ENCODE results near the gene ATP11A. TPM values are rescaled to one million over a fixed set of nuclear protein-coding genes. Genes with fewer than 3 reads are reported as not detected.
A peak's percentile ranks its signal among the peaks of the same experiment; 100 is the strongest.

The ATP11A gene
- total and polyA plus RNA-seq, 5 donors from 2014 or later: 3.8 to 75.7 (median 5.0) TPM

GRCh38 chr13:112760931-112761330 is 71.1 kb downstream of the ATP11A start:
- H3K4me1 ChIP-seq (ENCODE audit: control insufficient read depth, insufficient read depth, low read length, poor library complexity, severe bottlenecking): no peaks in the 10 kb centered on the region
- no peak for DNase-seq
- H3K4me3 ChIP-seq (ENCODE audit: low read depth, low read length): no peak overlapping the region
- H3K36me3 ChIP-seq (ENCODE audit: control insufficient read depth, insufficient read depth, low read length): peaks cover 2% of the 10 kb centered on the region
- H3K36me3 Mint-ChIP-seq: peaks cover 16% of the 10 kb centered on the region
- H3K4me1 Mint-ChIP-seq: peaks cover 1 to 34% (median 18%) of the 10 kb centered on the region in 4 donors
- no peaks in the 10 kb centered on the region for H3K27me3 ChIP-seq (ENCODE audit: control insufficient read depth, insufficient read depth, low read length)
- no peaks in the 10 kb centered on the region for H3K27me3 Mint-ChIP-seq
- no peak overlapping the region for H3K27ac ChIP-seq (ENCODE audit: insufficient read depth, low read length, poor library complexity, severe bottlenecking)
- peak overlapping the region in 1 of 3 donors; percentile 52 for H3K27ac Mint-ChIP-seq
- H3K4me3 Mint-ChIP-seq: no peak overlapping the region
- no peak for ATAC-seq (ENCODE audit: low read depth in 2 of 2)
- no peaks in the 10 kb centered on the region for H3K9me3 Mint-ChIP-seq
- H3K9me3 ChIP-seq (ENCODE audit: control insufficient read depth in 2 of 2, low read length in 2 of 2): no peaks in the 10 kb centered on the region

- peaks cover 2% of the 10 kb centered on the region for H3K36me3 ChIP-seq (ENCODE audit: control insufficient read depth, insufficient read depth, low read length)
- Mint-ChIP-seq H3K27me3 (no peaks in the 10 kb centered on the region), H3K36me3 (peaks cover 19% of the 10 kb centered on the region), H3K4me3 (no peak overlapping the region), H3K27ac (peak overlapping the region in 1 of 3 donors; percentile 42), H3K4me1 (peaks cover 5 to 39% (median 21%) of the 10 kb centered on the region in 4 donors), H3K9me3 (no peaks in the 10 kb centered on the region)
- DNase-seq: no peak
- H3K27ac ChIP-seq (ENCODE audit: insufficient read depth, low read length, poor library complexity, severe bottlenecking): no peak overlapping the region
- peaks cover 4% of the 10 kb centered on the region for H3K4me1 ChIP-seq (ENCODE audit: control insufficient read depth, insufficient read depth, low read length, poor library complexity, severe bottlenecking)
- no peak overlapping the region for H3K4me3 ChIP-seq (ENCODE audit: low read depth, low read length)
- H3K27me3 ChIP-seq (ENCODE audit: control insufficient read depth, insufficient read depth, low read length): no peaks in the 10 kb centered on the region
- ATAC-seq (ENCODE audit: low read depth in 2 of 2): no peak
- H3K9me3 ChIP-seq (ENCODE audit: control insufficient read depth in 2 of 2, low read length in 2 of 2): no peaks in the 10 kb centered on the region
Measured at GRCh38 chr13:112761701-112762689, 72.2 kb downstream of the ATP11A start.

GRCh38 chr13:112762690-112763080 is 72.8 kb downstream of the ATP11A start:
- Histone ChIP-seq H3K9me3 (ENCODE audit: control insufficient read depth in 2 of 2, low read length in 2 of 2) (no peaks in the 10 kb centered on the region), H3K27ac (ENCODE audit: insufficient read depth, low read length, poor library complexity, severe bottlenecking) (no peak overlapping the region), H3K4me3 (ENCODE audit: low read depth, low read length) (no peak overlapping the region), H3K4me1 (ENCODE audit: control insufficient read depth, insufficient read depth, low read length, poor library complexity, severe bottlenecking) (peaks cover 7% of the 10 kb centered on the region), H3K36me3 (ENCODE audit: control insufficient read depth, insufficient read depth, low read length) (peaks cover 2% of the 10 kb centered on the region), H3K27me3 (ENCODE audit: control insufficient read depth, insufficient read depth, low read length) (no peaks in the 10 kb centered on the region)
- ATAC-seq (ENCODE audit: low read depth in 2 of 2) (no peak), DNase-seq (no peak)
- Mint-ChIP-seq H3K9me3 (no peaks in the 10 kb centered on the region), H3K36me3 (peaks cover 15% of the 10 kb centered on the region), H3K27me3 (no peaks in the 10 kb centered on the region), H3K4me1 (peaks cover 5 to 37% (median 18%) of the 10 kb centered on the region in 4 donors), H3K4me3 (no peak overlapping the region), H3K27ac (no peak overlapping the region)

DNA sequence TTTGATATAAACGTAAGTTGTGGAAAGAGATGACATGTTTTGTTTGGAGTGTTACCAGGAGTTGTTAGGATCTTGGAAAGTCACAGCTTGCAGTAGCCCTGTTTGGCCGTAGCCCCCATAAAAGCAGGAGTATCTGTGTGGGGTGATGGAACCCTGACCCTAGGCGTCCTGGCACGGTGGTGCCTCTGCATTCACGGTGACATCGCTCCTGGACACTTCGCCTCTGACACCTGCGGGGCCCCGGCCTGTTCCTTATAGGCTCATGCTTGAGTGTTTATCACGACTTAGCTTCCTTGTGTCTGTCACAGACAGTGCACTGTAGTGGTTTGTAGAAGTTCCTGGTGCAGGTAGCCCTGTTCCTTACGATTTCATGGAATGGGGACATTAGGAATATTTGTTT is 74.2 kb downstream of the ATP11A start:
- no peak overlapping the region for H3K27ac ChIP-seq (ENCODE audit: insufficient read depth, low read length, poor library complexity, severe bottlenecking)
- Mint-ChIP-seq H3K27ac (peak overlapping the region in 2 of 3 donors; percentile 12 to 44), H3K27me3 (no peaks in the 10 kb centered on the region), H3K4me3 (no peak overlapping the region), H3K36me3 (peaks cover 15% of the 10 kb centered on the region), H3K4me1 (peaks cover 5 to 44% (median 27%) of the 10 kb centered on the region in 4 donors), H3K9me3 (no peaks in the 10 kb centered on the region)
- H3K9me3 ChIP-seq (ENCODE audit: control insufficient read depth in 2 of 2, low read length in 2 of 2): no peaks in the 10 kb centered on the region
- ATAC-seq (ENCODE audit: low read depth in 2 of 2) (no peak), DNase-seq (no peak)
- H3K36me3 ChIP-seq (ENCODE audit: control insufficient read depth, insufficient read depth, low read length): peaks cover 2% of the 10 kb centered on the region
- H3K27me3 ChIP-seq (ENCODE audit: control insufficient read depth, insufficient read depth, low read length): no peaks in the 10 kb centered on the region
- H3K4me1 ChIP-seq (ENCODE audit: control insufficient read depth, insufficient read depth, low read length, poor library complexity, severe bottlenecking): peaks cover 7% of the 10 kb centered on the region
- no peak overlapping the region for H3K4me3 ChIP-seq (ENCODE audit: low read depth, low read length)

DNA sequence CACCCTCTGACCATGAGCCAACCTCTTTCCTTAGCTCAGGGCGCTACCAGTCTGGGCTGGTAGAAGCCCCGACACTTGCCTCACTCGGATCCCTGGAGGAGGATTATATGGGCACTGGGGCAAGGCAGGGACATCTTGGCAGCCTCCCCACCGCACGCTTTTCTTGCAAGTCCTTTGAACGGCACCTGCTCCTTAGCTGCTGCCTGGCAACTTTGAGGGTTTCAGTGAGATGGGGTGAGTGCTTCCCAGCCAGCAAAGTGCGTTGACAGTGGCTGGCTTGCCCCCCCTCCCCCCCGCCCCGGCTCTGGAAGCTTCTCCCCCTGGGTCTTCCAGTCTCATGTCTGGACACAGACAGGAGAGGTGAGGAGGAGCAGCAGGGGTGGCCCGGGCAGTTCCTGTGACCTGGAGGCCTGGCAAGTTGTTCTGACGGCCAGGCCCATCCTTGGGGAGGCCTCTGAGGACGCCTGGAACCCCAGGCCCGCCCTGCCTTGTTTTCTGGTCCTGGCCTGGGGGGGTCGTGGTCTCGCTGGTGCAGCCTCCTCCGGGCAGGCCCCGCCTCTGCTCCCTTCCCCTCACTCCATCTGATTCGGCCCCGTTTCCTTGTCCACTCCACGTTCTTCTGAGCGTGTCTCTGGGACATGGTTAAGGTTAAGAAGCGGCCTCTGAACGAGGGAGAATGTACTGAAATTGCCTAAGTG is 75.2 kb downstream of the ATP11A start:
- Mint-ChIP-seq H3K36me3 (peaks cover 15% of the 10 kb centered on the region), H3K27me3 (no peaks in the 10 kb centered on the region), H3K9me3 (no peaks in the 10 kb centered on the region), H3K4me3 (no peak overlapping the region), H3K27ac (peak overlapping the region in 1 of 3 donors; percentile 11), H3K4me1 (peaks cover 5 to 42% (median 27%) of the 10 kb centered on the region in 4 donors)
- Histone ChIP-seq H3K27me3 (ENCODE audit: control insufficient read depth, insufficient read depth, low read length) (no peaks in the 10 kb centered on the region), H3K9me3 (ENCODE audit: control insufficient read depth in 2 of 2, low read length in 2 of 2) (no peaks in the 10 kb centered on the region), H3K27ac (ENCODE audit: insufficient read depth, low read length, poor library complexity, severe bottlenecking) (no peak overlapping the region), H3K4me3 (ENCODE audit: low read depth, low read length) (no peak overlapping the region), H3K36me3 (ENCODE audit: control insufficient read depth, insufficient read depth, low read length) (peaks cover 2% of the 10 kb centered on the region), H3K4me1 (ENCODE audit: control insufficient read depth, insufficient read depth, low read length, poor library complexity, severe bottlenecking) (peaks cover 7% of the 10 kb centered on the region)
- DNase-seq (no peak), ATAC-seq (ENCODE audit: low read depth in 2 of 2) (no peak)

DNA sequence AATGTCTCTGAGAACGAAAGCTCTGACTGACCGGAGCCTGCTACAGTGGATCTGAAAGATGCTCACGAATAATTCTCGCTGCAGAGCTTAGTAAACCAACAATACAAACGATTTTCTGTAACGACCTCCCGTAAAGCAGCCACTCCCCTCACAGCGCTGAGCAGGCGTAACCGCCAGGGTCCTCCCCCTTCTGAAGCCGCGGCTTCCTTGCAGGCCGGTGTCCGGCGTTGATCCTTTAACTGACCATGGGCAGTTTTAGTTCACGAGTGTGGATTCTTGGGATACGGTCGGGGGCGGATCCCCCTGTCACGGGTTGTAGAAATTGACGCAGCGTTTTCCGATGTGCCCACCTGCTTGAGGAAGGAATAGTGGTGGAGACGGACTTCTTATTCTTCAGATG is 75.9 kb downstream of the ATP11A start:
- Mint-ChIP-seq H3K4me3 (no peak overlapping the region), H3K27me3 (no peaks in the 10 kb centered on the region), H3K27ac (peak overlapping the region in 2 of 3 donors; percentile 51 to 52), H3K4me1 (peaks cover 5 to 39% (median 28%) of the 10 kb centered on the region in 4 donors), H3K36me3 (peaks cover 15% of the 10 kb centered on the region), H3K9me3 (no peaks in the 10 kb centered on the region)
- Histone ChIP-seq H3K4me1 (ENCODE audit: control insufficient read depth, insufficient read depth, low read length, poor library complexity, severe bottlenecking) (peaks cover 7% of the 10 kb centered on the region), H3K9me3 (ENCODE audit: control insufficient read depth in 2 of 2, low read length in 2 of 2) (no peaks in the 10 kb centered on the region), H3K4me3 (ENCODE audit: low read depth, low read length) (no peak overlapping the region), H3K36me3 (ENCODE audit: control insufficient read depth, insufficient read depth, low read length) (peaks cover 2% of the 10 kb centered on the region), H3K27me3 (ENCODE audit: control insufficient read depth, insufficient read depth, low read length) (no peaks in the 10 kb centered on the region), H3K27ac (ENCODE audit: insufficient read depth, low read length, poor library complexity, severe bottlenecking) (no peak overlapping the region)
- DNase-seq: no peak
- ATAC-seq (ENCODE audit: low read depth in 2 of 2): no peak

DNA sequence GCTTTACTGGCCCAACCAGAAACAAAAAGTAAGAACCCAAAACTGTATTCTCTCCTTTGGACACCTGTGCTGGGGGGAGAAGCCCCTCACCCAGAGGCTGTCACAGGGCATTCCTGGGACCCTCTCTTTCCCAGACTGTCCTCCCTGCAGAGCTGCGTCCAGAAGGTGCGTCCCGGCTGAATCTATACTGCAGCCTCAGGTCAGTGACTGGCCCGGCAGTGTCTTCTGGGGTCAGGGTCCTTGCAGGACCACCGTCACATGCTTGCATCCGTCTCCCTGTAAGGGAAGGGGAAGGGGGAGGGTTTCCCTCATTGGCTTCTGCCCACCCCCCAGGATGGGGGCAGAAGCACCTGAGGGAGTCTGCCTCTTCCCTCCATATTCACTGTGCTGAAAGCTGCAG is 76.5 kb downstream of the ATP11A start:
- Histone ChIP-seq H3K36me3 (ENCODE audit: control insufficient read depth, insufficient read depth, low read length) (peaks cover 2% of the 10 kb centered on the region), H3K27me3 (ENCODE audit: control insufficient read depth, insufficient read depth, low read length) (no peaks in the 10 kb centered on the region), H3K4me3 (ENCODE audit: low read depth, low read length) (no peak overlapping the region), H3K27ac (ENCODE audit: insufficient read depth, low read length, poor library complexity, severe bottlenecking) (no peak overlapping the region), H3K4me1 (ENCODE audit: control insufficient read depth, insufficient read depth, low read length, poor library complexity, severe bottlenecking) (peaks cover 7% of the 10 kb centered on the region), H3K9me3 (ENCODE audit: control insufficient read depth in 2 of 2, low read length in 2 of 2) (no peaks in the 10 kb centered on the region)
- Mint-ChIP-seq H3K36me3 (peaks cover 15% of the 10 kb centered on the region), H3K9me3 (no peaks in the 10 kb centered on the region), H3K4me1 (peaks cover 5 to 39% (median 31%) of the 10 kb centered on the region in 4 donors), H3K27ac (peak overlapping the region in 2 of 3 donors; percentile 52 to 59), H3K27me3 (no peaks in the 10 kb centered on the region), H3K4me3 (no peak overlapping the region)
- DNase-seq: no peak
- ATAC-seq (ENCODE audit: low read depth in 2 of 2): no peak

All from CD4-positive, CD25-positive, alpha-beta regulatory T cell (primary cell).